UCSD-AML1 (cell line): Measurements from ENCODE around the gene CHL1.
"Not testable (repeated sequence)": the region's sequence is repeated elsewhere in the genome, so short reads cannot be mapped to it uniquely, and the experiment has no call there.

Experiments used
- DNase-seq: peaks from one replicate; lab custom pipeline; 2025; ENCODE audit not compliant: unreplicated experiment; lab: John Stamatoyannopoulos, UW

CHL1 gene

GRCh38 chr3:332701-333100 is 136.1 kb downstream of the CHL1 start:
- no peak for DNase-seq

GRCh38 chr3:335240-335639 is 138.7 kb downstream of the CHL1 start:
- DNase-seq = no peak

GRCh38 chr3:339351-339750 is 142.8 kb downstream of the CHL1 start:
- DNase-seq = no peak

- no peak for DNase-seq
These were observed 145.4 kb downstream of the CHL1 start for GRCh38 chr3:341998-342397.

- DNase-seq = no peak
These were observed 149.6 kb downstream of the CHL1 start for GRCh38 chr3:346186-346585.

GRCh38 chr3:347581-347980 is 151.0 kb downstream of the CHL1 start:
- no peak for DNase-seq

- DNase-seq = no peak
These were observed 154.4 kb downstream of the CHL1 start for GRCh38 chr3:350871-351371.

- no peak for DNase-seq
These were observed 156.0 kb downstream of the CHL1 start for GRCh38 chr3:352599-352998.

- no peak for DNase-seq
These were observed 156.7 kb downstream of the CHL1 start for GRCh38 chr3:353191-353739.

- peak; percentile 13 for DNase-seq
These were observed 157.9 kb downstream of the CHL1 start for GRCh38 chr3:354432-354831.

GRCh38 chr3:355622-356021 is 159.1 kb downstream of the CHL1 start:
- DNase-seq = no peak

GRCh38 chr3:356952-357351 is 160.4 kb downstream of the CHL1 start:
- no peak for DNase-seq

GRCh38 chr3:359672-360071 is 163.1 kb downstream of the CHL1 start:
- no peak for DNase-seq

GRCh38 chr3:362681-363338 is 166.2 kb downstream of the CHL1 start:
- DNase-seq = no peak

- DNase-seq = no peak
These were observed 167.7 kb downstream of the CHL1 start for GRCh38 chr3:364287-364686.

- DNase-seq = no peak
These were observed 168.7 kb downstream of the CHL1 start for GRCh38 chr3:365268-365667.

GRCh38 chr3:366253-366652 is 169.7 kb downstream of the CHL1 start:
- DNase-seq = not testable (repeated sequence)

GRCh38 chr3:373193-373779 is 176.7 kb downstream of the CHL1 start:
- DNase-seq = no peak

GRCh38 chr3:374459-374858 is 177.9 kb downstream of the CHL1 start:
- DNase-seq = no peak

GRCh38 chr3:377158-377561 is 180.6 kb downstream of the CHL1 start:
- no peak for DNase-seq

- DNase-seq = no peak
These were observed 184.2 kb downstream of the CHL1 start for GRCh38 chr3:380801-381200.

GRCh38 chr3:385151-385550 is 188.6 kb downstream of the CHL1 start:
- DNase-seq = no peak

- no peak for DNase-seq
These were observed 198.2 kb downstream of the CHL1 start for GRCh38 chr3:394775-395174.
